Kasumi-1 (cell line): ENCODE results near the gene GNRHR.
"Not testable (repeated sequence)": the region's sequence is repeated elsewhere in the genome, so short reads cannot be mapped to it uniquely, and the experiment has no call there.

Experiments used
- DNase-seq, 2 experiments: peaks; one replicate each; lab custom pipeline; 2025; lab: John Stamatoyannopoulos, UW

GNRHR gene

DNA sequence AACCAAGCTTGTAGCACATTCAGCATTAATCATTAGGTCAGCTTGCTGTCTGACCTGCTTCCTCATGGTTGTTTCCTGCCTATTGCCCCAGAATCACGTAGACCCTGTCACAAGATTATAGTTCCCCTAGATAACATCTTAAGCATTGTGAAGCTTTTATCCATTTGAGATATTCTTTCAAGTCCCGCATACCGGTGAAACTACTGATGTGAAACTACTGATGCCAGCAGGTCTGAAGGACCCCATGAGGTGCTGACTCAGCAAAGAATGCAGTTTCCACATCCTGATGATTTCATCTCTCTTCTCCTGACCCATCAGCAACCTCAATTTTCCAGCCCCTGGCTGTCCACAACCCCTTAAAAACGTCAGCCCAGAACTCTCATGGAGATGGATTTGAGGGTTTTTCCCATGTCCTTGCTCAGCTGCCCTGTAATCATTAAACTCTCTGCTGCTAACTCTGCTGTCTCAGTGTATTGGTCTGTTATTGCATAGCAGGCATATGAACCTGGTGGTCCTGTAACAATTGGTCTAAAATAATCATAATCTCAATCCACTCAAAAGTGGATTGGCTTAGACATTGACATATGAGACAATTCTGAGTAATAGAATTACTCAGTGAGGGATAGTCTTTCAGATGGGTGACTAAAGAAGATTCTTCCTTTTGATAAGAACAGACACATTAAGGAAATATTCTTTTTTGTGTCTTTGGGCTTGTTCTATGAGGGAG, 26.9 kb downstream of the GNRHR start:
- no peak for DNase-seq

DNA sequence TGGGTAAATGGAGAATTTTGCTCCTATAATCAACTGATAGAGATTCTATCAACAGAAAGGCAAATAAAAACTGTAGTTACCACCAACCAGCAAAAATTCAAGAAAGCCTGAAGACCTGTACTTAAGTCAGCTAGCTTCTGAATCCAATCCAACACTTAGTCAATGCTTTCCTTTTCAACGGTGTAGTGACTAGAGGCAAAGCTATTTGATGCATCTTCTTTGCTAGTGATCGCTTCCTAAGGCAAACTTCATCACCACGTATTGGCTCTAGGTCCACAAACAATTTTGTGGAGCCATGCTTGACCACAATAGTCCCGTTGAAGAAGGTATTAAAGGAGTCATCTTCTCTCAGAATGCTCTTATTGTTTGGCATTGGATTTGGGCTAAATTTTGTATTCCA, 28.2 kb downstream of the GNRHR start:
- DNase-seq, result no peak

DNA sequence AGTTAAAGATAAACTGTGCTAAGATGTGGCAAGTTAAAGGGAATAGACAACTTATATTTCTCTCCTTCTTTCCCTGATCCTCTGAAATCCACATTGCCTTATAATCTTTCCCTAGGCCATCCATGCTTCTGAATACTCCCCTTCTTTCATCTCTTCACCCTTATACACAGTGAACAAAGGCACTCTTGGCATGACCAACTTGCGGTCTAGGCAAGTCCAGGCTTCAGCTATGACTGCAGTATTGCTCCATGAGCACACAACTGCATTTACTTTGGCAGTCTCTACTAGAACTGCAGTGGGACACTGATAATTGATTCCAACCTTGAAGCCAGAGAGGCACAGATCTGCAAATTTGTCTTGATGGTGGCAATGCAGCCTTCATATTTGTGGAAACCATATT, 29.1 kb downstream of the GNRHR start:
- no peak for DNase-seq

DNA sequence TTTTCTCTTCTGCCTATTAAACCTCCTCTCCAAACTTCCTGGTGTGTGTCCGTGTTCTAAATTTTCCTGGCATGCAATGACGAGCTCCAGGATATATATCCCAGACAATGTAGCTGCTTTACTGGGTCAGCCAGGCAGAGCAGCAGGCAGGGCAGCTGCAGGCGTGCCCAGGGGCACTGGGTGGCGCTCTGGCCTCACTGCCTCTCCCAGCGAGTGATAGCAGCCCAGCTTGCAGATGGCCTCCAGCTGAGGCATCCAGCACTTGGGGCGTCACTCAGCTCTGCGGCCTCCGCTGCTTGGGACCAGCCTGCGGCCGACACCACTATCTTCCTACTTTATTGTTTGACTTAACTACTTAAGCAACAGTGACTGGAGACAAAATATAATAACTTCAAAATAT, 30.2 kb downstream of the GNRHR start:
- DNase-seq, result no peak

DNA sequence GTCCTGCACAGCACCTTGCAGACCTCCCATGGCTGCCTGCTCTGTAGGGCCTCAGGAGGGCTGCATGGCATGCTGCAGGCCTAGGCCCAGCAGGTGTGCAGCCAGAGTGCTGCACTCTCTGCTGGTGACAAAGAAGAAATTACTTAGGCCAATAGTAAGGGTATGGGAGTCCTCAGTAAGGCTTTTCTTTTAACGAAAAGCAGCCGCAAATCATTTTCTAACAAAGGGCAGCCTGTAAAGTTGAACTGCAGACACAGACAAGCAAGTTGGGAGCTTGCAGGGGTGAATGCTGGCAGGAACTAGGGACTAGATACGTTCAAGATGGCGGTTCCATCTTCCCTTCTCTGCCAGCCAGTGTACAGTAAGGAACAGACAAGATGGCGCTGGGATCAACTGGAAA, 30.8 kb downstream of the GNRHR start:
- DNase-seq, result no peak

DNA sequence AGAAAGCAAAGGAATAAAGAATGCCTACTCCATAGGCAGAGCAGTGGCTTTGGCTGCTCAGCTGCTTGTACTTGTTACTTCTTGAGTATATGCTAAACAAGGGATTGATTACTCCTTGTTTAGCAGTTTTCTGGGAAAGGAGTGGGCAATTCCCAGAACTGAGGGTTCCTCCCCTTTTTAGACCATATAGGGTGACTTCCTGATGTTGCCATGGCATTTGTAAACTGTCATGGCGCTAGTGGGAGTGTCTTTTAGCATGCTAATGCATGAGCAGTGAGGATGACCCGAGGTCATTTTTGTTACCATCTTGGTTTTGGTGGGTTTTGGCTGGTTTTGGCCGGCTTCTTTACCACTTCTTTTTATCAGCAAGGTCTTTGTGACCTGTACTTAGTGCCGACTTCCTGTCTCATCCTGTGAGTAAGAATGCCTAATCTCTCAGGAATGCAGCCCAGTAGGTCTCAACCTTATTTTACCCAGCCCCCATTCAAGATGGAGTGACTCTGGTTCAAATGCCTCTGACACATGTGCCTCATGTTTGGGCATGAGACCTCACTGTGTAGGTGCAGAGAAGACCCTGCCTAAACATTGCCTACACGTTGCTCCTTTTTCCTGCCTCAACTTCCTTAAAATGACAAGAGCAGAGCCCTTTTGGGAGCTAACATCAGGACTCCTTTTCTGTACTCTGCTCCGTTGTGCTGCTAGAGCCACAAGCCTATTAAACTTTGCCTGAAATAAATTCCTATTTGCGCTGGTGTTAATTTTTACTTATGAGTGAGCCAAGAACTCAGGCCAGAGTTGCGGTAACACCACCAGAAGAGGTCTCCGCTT, 32.2 kb downstream of the GNRHR start:
- no peak for DNase-seq

- DNase-seq, result no peak
Measured at GRCh38 chr4:67721315-67721769, 32.8 kb downstream of the GNRHR start.

DNA sequence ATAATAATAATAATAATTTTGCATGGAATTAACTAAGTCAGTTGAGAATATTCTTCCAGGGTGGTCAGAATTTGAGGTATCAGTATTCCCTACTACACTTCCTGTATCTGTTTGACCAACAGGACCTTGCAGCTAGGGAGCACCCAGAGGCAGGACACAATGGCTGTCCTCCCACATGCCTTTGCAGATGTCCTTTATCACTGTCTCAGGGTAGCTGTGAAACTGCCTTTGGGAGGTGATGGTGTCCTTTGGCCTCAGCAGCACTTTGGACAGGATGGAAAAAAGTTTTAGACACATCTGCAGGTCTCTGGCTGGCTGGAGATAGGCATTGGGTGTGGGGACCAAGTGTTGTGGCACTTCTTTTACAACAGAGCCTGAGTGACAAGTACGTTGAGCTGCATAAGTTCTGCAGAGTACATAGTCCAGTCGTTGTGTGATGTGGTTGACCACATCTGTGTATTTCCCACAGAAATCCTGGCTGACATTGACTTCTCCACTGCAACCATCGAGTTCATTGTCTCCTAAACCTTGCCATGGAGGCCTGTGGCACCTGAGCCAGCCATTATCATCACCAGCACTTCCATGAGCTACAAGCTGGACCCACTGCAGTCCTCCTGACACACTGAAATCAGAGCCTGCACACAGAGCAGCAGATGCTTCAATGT, 34.1 kb downstream of the GNRHR start:
- no peak for DNase-seq

DNA sequence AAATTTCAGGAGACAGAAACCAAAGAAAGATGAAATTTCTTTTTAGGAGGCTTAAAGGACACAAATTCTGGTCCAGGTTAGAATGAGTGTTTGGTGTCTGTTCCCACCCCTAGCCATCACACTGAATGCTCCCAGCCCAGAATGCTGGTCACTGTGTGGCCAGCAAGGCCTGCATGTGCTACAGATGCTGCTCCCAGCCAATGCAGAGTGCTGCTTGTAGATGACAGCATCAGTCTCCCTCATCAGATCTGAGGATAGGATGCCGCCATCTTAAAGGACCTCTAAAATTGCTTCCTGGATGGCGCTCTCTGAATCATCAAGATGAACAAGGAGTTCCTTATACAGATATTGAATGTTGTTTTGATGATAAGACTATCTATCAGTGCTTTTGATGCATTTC, 35.3 kb downstream of the GNRHR start:
- no peak for DNase-seq

DNA sequence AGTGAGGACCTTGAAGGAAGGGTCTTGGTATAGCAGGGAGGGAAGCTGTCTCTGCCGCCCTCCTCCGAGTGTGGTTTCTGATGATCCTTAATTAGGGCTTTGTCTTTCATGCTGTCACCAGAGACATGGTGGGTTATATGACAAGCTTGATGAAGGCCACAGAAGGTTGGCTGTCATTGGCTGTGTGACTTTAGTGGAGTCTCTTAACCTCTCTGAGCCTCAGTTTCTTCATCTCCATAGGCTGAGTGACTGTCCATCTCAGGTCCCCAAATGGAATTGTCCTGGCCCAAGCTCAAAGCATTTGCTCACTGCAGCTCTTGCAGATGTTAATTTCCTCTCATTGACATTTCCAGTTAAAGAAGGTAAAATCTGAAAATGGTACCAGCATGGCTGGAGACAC, 36.6 kb downstream of the GNRHR start:
- DNase-seq, result no peak

GRCh38 chr4:67714955-67715354, 39.2 kb downstream of the GNRHR start:
- no peak for DNase-seq

GRCh38 chr4:67714248-67714583, 40.0 kb downstream of the GNRHR start:
- DNase-seq, result no peak

- DNase-seq, result peak in 1 of 2 experiments; percentile 10
Measured at GRCh38 chr4:67713529-67714247, 40.5 kb downstream of the GNRHR start.

DNA sequence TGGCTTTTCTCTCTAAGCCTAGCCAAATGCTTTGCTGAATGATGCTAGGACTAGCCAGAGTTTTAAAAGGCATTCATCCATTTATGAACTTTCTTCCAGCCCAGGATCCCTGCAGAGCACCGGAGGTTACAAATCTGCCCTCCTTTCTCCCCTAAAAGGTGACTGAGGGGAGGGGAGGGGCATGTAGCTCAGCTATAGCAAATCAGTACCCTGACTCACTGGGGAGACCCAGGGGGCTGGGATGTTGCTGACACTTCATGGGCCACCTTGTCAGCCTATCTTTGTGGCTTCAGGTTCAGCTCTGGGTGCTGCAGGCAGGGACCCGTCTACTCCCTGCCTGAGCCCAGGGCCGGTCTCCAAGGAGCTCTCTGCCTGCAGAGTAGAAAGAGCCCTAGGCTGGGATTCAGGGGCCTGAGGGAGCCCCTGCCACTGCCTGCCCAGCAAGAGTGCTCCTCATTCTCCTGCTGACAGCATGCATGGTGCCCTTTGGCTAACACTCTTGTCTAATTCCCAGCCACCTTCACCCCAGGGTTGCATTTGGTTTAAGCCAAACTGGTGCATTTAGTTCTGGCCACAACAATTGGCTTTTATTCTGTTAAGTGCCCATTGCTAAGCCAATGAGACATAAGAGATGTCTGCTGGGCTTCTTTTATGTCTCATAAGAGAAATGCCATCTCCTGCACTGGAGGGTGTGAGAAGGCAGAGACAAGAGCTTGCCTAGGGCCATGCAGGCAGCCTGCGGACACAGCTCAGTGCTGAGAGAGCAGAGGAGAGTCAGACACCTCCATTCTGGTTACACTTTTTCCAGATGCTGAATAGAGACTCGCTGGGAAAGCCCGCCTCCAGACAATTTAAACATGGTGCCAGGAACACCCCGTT, 41.3 kb downstream of the GNRHR start:
- no peak for DNase-seq

GRCh38 chr4:67712000-67712625, 42.1 kb downstream of the GNRHR start:
- DNase-seq, result no peak

- not testable (repeated sequence) for DNase-seq
Measured at GRCh38 chr4:67706682-67707081, 47.5 kb downstream of the GNRHR start.

DNA sequence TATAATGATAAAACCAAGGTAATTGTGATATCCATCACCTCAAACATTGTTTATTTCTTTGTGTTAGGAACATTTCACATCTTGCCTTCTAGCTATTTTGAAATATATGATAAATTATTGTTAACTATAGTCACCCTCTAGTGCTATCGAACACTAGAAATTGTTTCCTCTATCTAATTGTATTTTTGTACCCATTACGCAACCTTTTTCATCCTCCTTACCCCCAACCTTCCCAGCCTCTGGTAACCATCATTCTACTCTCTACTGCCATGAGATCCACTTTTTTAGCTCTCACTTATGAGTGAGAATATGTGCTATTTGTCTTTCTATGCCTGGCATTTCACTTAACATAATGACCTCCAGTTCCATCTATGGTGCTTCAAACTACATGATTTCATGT, 49.3 kb downstream of the GNRHR start:
- no peak for DNase-seq

DNA sequence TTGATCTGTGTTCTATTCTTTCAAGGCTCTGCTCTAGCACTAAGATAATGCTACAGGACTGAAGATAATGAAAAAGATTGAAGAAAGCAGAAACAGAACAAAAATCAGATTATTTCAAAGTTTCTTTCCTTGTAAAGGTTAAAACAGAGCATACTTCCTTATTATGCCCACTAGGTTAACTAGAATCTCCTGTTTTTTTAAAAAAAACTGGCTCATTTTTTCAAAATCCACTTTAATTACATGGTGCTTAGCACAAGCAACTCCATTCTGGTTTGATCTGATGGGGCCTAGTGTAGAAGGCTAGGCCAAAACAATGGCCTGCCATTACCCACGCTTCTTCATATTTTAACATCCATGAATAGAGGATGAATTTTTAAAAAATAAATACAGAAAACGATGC, 52.0 kb downstream of the GNRHR start:
- DNase-seq, result no peak

GRCh38 chr4:67701517-67701850, 52.7 kb downstream of the GNRHR start:
- DNase-seq, result no peak

- peak; percentile 93 to 95 for DNase-seq
Measured at GRCh38 chr4:67700738-67701516, 53.3 kb downstream of the GNRHR start, which contains the start of gene UBA6. UBA6 (minus strand) TSS chr4:67701155; CDS start chr4:67701119, 36 bp downstream.
